Measurements from ENCODE around the gene TNS1.

Gene TNS1

GRCh38 chr2:217998926-217999594 lies 3.7 kb downstream of the TNS1 start:
- no peak for DNase-seq

GRCh38 chr2:217997510-217997909 lies 5.3 kb downstream of the TNS1 start:
- no peak for DNase-seq

- peak; percentile 64 for DNase-seq
Observed at GRCh38 chr2:217996361-217996760, 6.4 kb downstream of the TNS1 start.

GRCh38 chr2:217995731-217996231 lies 7.0 kb downstream of the TNS1 start:
- DNase-seq = peak; percentile 82

DNA sequence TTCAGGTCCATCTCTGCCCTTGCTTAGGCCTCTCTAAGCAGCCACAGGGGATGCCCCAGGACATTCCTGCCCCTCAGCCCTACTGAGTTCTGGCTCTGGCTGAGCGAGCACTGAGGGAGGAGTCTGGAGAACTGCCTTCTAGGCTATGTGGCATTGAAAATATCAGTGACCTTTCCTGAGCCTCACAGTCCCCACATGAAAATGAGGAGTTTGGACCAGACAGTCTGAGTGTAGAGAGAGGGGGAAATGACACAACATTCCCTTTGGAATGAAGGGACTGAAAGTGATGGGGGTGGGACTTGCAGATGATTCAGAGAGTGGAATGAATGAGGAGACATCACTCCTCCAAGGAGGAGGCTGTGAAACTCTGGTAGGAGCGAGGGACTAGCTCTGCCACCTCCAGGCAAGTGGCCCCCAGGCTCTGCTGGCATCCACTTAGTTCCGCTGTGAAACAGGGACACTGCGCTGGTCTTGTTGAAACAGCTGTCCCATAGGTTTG lies 8.0 kb downstream of the TNS1 start:
- no peak for DNase-seq

DNA sequence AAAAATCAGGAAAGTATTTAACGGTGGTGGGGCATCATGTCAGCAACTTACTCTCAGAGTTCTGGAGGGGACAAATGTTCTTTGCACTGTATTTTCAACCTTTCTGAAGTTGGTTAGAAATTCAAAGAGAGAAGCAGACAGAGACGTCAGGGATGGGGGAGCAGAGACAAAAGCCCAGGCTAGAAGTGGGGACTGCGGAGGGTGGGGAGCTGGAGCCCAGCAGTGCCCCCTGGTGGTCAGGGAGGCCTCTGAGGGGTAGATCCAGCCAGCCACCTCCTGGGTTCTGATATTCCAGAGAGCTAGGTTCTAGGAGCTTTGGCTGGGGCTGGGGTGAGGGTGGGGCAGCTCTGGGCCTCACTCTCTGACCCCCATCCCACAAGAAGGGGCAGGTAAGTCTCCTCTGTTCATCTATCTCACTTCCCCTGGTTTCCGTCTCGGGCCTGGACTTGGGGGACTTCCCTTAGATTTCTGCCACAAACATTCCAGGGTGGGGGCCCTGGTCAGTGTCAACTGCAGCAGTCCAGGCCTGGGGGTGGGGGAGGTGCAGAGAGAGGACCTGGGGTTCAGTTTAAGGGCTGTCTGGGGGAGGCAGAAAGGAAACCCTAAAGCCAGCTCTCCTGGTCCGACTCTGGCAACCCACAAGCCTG lies 8.9 kb downstream of the TNS1 start:
- DNase-seq = no peak

- DNase-seq = no peak
Observed at GRCh38 chr2:217993138-217993537, 9.7 kb downstream of the TNS1 start.

DNA sequence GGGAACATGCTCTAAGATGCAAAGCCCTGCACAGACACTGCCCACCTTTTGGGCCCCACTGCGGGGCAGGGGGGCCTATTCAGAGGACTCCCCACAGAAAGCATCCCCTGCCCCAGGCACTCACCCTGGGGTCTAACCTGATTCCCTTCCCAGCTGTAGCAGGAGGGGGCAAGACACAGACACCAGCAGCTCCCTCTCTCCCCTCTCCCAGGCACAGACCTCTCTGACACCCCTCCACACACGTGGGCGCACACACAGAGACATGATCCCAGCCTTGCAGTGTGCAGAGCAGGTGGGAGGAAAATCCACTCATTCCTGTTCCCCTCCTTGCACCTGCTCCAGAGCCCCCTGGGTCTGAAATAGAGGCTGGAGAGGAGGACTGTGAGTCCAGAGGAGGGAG lies 10.7 kb downstream of the TNS1 start:
- DNase-seq = no peak

DNA sequence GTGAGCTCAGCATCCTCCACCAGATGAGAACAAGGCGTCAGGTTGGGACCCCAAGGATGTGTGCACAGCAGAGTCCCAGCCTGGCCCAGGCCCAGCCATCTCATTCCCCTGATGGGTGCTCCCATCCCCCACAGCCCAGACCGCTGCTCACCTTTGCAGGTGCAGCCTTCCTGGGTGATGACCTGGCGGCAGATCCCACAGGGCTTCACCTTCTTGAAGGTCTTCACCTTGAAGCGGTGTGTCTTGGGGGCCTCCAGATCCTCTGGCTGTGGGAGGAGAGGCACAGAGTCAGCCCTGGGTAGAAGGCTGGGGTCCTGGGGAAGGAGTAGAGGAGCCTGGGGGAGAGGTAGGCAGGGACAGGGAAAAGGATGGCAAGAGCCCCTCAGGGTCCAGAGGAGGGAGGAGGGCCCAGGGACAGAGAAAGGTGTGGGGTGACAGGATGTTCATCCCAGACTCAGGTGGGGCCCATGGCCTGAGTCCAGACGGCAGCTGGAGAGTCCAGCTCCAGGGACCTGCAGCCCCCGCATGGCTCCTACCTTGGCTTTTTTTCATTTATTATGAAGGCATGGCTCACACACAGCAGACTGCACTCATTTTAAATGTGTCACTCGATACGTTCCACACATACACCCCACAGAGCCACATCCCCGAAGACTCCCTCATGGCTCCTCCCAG lies 11.9 kb downstream of the TNS1 start:
- no peak for DNase-seq

- DNase-seq = no peak
Observed at GRCh38 chr2:217990389-217990788, 12.4 kb downstream of the TNS1 start.

- no peak for DNase-seq
Observed at GRCh38 chr2:217989221-217989948, 13.4 kb downstream of the TNS1 start.

DNA sequence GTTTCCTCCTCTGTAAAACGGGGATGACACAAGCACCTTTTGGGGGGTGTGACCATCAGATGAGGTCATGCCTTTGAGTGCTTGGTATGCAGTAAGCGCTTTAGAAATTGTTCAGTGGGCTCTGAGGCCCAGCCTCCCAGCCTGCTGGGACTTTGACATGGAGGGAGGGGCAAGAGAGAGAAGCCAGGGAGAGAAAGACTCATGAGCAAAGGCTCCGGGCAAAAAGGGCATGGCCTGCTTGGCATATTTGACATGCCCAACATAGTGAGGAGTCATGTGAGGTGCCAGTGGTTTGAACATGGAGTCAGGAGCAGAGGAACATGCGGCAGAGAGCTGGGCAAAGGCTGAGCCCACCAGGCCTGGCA lies 14.0 kb downstream of the TNS1 start:
- no peak for DNase-seq

GRCh38 chr2:217988014-217988839 lies 14.6 kb downstream of the TNS1 start:
- peak; percentile 84 for DNase-seq

GRCh38 chr2:217987391-217987790 lies 15.4 kb downstream of the TNS1 start:
- DNase-seq = no peak

- no peak for DNase-seq
Observed at GRCh38 chr2:217986256-217986961, 16.4 kb downstream of the TNS1 start.

- DNase-seq = no peak
Observed at GRCh38 chr2:217983276-217984233, 19.2 kb downstream of the TNS1 start.

- no peak for DNase-seq
Observed at GRCh38 chr2:217981971-217982370, 20.8 kb downstream of the TNS1 start.

DNA sequence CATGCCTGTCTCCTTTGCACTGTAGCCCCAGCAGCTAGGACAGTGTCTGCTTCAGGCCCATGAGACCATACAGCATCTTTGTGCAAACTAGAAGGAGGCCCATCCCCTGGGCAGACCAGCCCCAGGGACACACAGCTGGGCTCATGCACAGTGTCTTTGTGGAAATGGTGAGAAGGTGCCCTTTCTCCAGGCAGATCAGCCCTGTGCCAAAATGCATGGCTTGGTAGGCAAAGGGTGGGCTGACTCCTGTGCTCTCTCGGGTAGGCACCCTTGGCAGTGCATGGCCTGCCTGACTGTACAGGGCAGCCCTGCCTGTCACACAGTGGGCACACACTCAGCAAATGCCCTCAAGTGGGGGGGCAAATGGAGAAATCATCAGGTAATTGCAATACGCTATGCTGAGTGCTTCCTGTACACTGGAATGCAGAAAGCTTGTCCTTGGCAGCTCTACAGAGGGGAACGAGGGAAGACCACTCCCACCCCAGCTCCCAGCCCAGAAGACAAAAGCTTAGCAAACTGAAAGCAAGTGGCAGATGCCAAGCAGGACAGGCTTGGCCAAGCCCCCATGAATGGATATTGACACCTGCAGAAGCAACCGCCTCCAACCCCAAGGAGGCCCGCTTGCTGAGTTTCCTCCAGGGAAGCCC lies 21.6 kb downstream of the TNS1 start:
- DNase-seq = no peak

GRCh38 chr2:217980591-217980990 lies 22.2 kb downstream of the TNS1 start:
- DNase-seq = no peak

GRCh38 chr2:217980036-217980435 lies 22.8 kb downstream of the TNS1 start:
- DNase-seq = no peak
